BJ (cell line): Measurements from ENCODE around the gene ABCB8. TPM values are rescaled to one million over a fixed set of nuclear protein-coding genes. Genes with fewer than 3 reads are reported as not detected.

Experiments used
- CTCF ChIA-PET: fragments of 350-600 bp; formaldehyde crosslinking; extraction: SDS; loops from one replicate; lab custom pipeline; 2021; ENCODE audit warnings: antibody characterized with exemption, inconsistent platforms; lab: Yijun Ruan, JAX
- POLR2A ChIA-PET: fragments of 300-600 bp; sonication (Branson Sonifier 250); formaldehyde crosslinking; extraction: SDS; loops from one replicate; lab custom pipeline; 2021; ENCODE audit warnings: antibody characterized with exemption; lab: Charles Lee
- DNase-seq: peaks from one replicate; pipeline ENCODE4 v3.0.0-alpha.2; 2011; ENCODE audit warnings: low read depth
- H3K27me3 ChIP-seq: 2 replicates; pipeline ENCODE4 v1.6.0; 2011; ENCODE audit warnings: low read length; ENCODE audit not compliant: control insufficient read depth, insufficient read depth
- H3K36me3 ChIP-seq: 2 replicates; pipeline ENCODE4 v1.5.1; 2011; ENCODE audit warnings: low read length; ENCODE audit not compliant: control insufficient read depth, insufficient read depth
- H3K4me3 ChIP-seq: 2 replicates; pipeline ENCODE4 v1.5.1; 2011; ENCODE audit warnings: low read depth, mild to moderate bottlenecking, control low read depth, low read length
- polyA plus RNA-seq: library from polyadenylated mRNA; depleted of rRNA; stranded (reverse); fragments of >200 nt; gene quantifications from 2 replicates; pipeline ENCODE4 v1.2.3, GENCODE V29; 2011
- TF ChIP-seq, protein P1 (sequence below): IDR thresholded peaks from 2 replicates; pipeline ENCODE4 v1.5.1; 2011; ENCODE audit warnings: low read depth, mild to moderate bottlenecking, control low read depth, inconsistent platforms, low read length, moderate library complexity; ENCODE audit not compliant: insufficient read depth

ABCB8 gene
- polyA plus RNA-seq, 1 experiment, result 23.6 TPM

- POLR2A ChIA-PET, result no interaction called here
- TF ChIP-seq, protein P1, sequence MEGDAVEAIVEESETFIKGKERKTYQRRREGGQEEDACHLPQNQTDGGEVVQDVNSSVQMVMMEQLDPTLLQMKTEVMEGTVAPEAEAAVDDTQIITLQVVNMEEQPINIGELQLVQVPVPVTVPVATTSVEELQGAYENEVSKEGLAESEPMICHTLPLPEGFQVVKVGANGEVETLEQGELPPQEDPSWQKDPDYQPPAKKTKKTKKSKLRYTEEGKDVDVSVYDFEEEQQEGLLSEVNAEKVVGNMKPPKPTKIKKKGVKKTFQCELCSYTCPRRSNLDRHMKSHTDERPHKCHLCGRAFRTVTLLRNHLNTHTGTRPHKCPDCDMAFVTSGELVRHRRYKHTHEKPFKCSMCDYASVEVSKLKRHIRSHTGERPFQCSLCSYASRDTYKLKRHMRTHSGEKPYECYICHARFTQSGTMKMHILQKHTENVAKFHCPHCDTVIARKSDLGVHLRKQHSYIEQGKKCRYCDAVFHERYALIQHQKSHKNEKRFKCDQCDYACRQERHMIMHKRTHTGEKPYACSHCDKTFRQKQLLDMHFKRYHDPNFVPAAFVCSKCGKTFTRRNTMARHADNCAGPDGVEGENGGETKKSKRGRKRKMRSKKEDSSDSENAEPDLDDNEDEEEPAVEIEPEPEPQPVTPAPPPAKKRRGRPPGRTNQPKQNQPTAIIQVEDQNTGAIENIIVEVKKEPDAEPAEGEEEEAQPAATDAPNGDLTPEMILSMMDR, result no peak
- H3K36me3 ChIP-seq, result no peaks in the 10 kb centered on the region
- DNase-seq, result no peak
- no peak overlapping the region for H3K4me3 ChIP-seq
- peaks cover 2% of the 10 kb centered on the region for H3K27me3 ChIP-seq
- CTCF ChIA-PET, result interaction anchor here (1.6 kb wide), 1 partner anchor 18 kb away, joined by 4 read pairs; no protein-coding TSS in a partner anchor
Observed at GRCh38 chr7:151003572-151003971, 24.7 kb upstream of the ABCB8 start.

- TF ChIP-seq, protein P1, result no peak
- no peaks in the 10 kb centered on the region for H3K36me3 ChIP-seq
- no peak overlapping the region for H3K4me3 ChIP-seq
- ChIA-PET CTCF (interaction anchor here (1.0 to 1.4 kb wide), 2 partner anchors 8 to 20 kb away, joined by 4 read pairs; no protein-coding TSS in a partner anchor), POLR2A (no interaction called here)
- no peak for DNase-seq
- peaks cover 2% of the 10 kb centered on the region; the same call in 1 of the 2 replicates for H3K27me3 ChIP-seq
Observed at GRCh38 chr7:151005566-151005965, 22.7 kb upstream of the ABCB8 start.

DNA sequence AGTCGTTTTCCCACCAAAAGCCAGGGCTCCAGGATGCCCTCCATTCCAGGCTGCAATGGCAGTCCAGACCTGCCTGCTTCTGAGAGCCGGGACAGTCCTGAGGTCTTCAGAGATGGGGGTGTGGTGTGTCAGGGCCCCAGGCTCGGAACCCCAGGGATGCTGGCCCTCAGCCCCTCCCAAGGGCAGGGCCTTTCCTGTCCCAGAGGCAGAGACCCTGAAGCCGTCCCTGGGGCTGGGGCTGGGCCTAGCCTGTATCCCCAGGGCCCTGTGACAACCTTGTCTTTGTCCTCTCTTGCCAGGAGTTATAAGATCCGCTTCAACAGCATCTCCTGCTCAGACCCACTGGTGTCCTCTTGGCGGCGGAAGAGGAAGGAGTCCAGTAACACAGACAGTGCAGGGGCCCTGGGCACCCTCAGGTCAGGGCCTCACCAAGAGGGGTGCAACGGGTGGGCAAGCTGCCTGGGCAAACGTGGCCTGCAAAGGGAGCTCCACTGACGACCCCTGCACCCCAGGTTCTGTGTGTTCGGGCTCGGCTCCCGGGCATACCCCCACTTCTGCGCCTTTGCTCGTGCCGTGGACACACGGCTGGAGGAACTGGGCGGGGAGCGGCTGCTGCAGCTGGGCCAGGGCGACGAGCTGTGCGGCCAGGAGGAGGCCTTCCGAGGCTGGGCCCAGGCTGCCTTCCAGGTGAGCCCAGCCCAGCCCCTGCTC lies 21.5 kb upstream of the ABCB8 start:
- Histone ChIP-seq H3K36me3 (no peaks in the 10 kb centered on the region), H3K4me3 (no peak overlapping the region), H3K27me3 (peaks cover 2% of the 10 kb centered on the region; the same call in 1 of the 2 replicates)
- ChIA-PET POLR2A (no interaction called here), CTCF (interaction anchor here (1.4 to 7.0 kb wide), 4 partner anchors 12 to 21 kb away, joined by 4 to 58 read pairs (median 6); no protein-coding TSS in a partner anchor)
- TF ChIP-seq, protein P1, result no peak
- DNase-seq, result no peak

- POLR2A ChIA-PET, result no interaction called here
- Histone ChIP-seq H3K27me3 (peaks cover 2% of the 10 kb centered on the region), H3K4me3 (no peak overlapping the region), H3K36me3 (no peaks in the 10 kb centered on the region)
- TF ChIP-seq, protein P1, result no peak
- CTCF ChIA-PET, result interaction anchor here (1.0 to 7.0 kb wide), 6 partner anchors 12 to 102 kb away, joined by 3 to 91 read pairs (median 7); no protein-coding TSS in a partner anchor
- DNase-seq, result no peak
Observed at GRCh38 chr7:151007469-151007898, 20.8 kb upstream of the ABCB8 start.

DNA sequence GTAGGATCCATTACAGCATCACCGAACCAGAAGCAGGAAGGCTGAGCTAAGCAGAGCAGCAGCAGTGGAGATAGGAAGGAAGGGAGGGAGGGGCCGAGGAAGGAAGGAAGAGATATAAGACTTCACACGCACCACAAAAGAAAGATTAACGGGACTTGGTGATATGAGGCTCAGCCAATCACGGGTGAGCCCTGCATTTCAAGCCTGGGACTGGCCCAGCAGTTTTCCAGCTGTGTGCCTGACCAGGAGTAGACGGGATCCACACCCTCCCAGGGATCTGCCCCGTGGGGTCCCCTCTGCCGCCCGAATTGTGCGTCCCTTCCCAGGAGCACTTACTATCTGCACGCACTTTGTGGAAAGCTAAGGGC lies 20.1 kb upstream of the ABCB8 start:
- Histone ChIP-seq H3K27me3 (peaks cover 2% of the 10 kb centered on the region), H3K36me3 (no peaks in the 10 kb centered on the region), H3K4me3 (no peak overlapping the region)
- ChIA-PET CTCF (interaction anchor here (1.0 to 7.0 kb wide), 7 partner anchors 12 to 102 kb away, joined by 3 to 91 read pairs (median 7); partner anchors contain the start of gene ATG9B), POLR2A (no interaction called here)
- DNase-seq, result no peak
- TF ChIP-seq, protein P1, result no peak
